NT2/D1 (cell line): ENCODE results near the gene KRTCAP2.

Source experiments
- SUZ12 ChIP-seq: IDR thresholded peaks from 2 replicates; pipeline ENCODE4 v1.6.1; 2011; ENCODE audit not compliant: insufficient read length, insufficient read depth; ENCODE audit errors: extremely low read depth
- YY1 ChIP-seq: IDR thresholded peaks from 2 replicates; pipeline ENCODE4 v1.6.1; 2011; ENCODE audit not compliant: insufficient read length, insufficient read depth
- ZNF274 ChIP-seq: IDR thresholded peaks from 2 replicates; pipeline ENCODE4 v1.6.1; 2011; ENCODE audit warnings: mild to moderate bottlenecking, low read depth, low read length

- TF ChIP-seq SUZ12 (no peak), YY1 (no peak), ZNF274 (no peak)
Observed at GRCh38 chr1:155184351-155184811, 11.3 kb upstream of the KRTCAP2 start.
